Endothelial cell of umbilical vein (primary cell): ENCODE data around the gene PKP3. TPM values are rescaled to one million over a fixed set of nuclear protein-coding genes. Genes with fewer than 3 reads are reported as not detected.

Experiments used
- BruUV-seq: library from RNA; stranded (reverse); fragments of 400-500 nt; replicated peaks from 2 replicates; lab custom pipeline; 2021; lab: Mats Ljungman, UMichigan
- CTCF ChIA-PET: fragments of 300-600, 350-600 bp; sonication (Branson Sonifier 250); formaldehyde crosslinking; loops from one replicate; lab custom pipeline; 2021; ENCODE audit warnings: antibody characterized with exemption, inconsistent platforms; lab: Charles Lee
- POLR2A ChIA-PET: fragments of 300-600, 350-600 bp; sonication (Branson Sonifier 250); formaldehyde crosslinking; loops from one replicate; lab custom pipeline; 2021; ENCODE audit warnings: antibody characterized with exemption, inconsistent platforms; lab: Charles Lee
- DNase-seq: peaks from one replicate; pipeline ENCODE4 v3.0.0-alpha.2; 2011; ENCODE audit warnings: low read depth, low spot score
- FAIRE-seq: peaks from 2 replicates; lab custom pipeline; 2011; peaks lifted over from hg19 to GRCh38; lab: Jason Lieb, UNC
- H2AFZ ChIP-seq: 2 replicates; pipeline ENCODE4 v1.6.0; 2012; ENCODE audit warnings: low read depth, low read length, control low read depth, inconsistent platforms
- H3K27ac ChIP-seq: 2 replicates; pipeline ENCODE4 v1.5.1; 2011; ENCODE audit warnings: low read depth, mild to moderate bottlenecking, control low read depth, low read length, moderate library complexity; ENCODE audit not compliant: insufficient read depth
- H3K27me3 ChIP-seq, 2 experiments: 2 replicates each; pipeline versions ENCODE4 v1.6.0 to v1.6.1; 2011; ENCODE audit warnings: low read length in 2 of 2, mixed read lengths in 1 of 2; ENCODE audit not compliant: control insufficient read depth in 2 of 2, insufficient read depth in 2 of 2
- H3K36me3 ChIP-seq, 2 experiments: 2 replicates in 1 of 2; 3 replicates in 1 of 2; pipeline ENCODE4 v1.5.1; 2011; ENCODE audit warnings: low read length in 2 of 2, mild to moderate bottlenecking in 1 of 2, moderate library complexity in 1 of 2; ENCODE audit not compliant: control insufficient read depth in 2 of 2, insufficient read depth in 2 of 2; ENCODE audit errors: extremely low read depth in 1 of 2
- H3K4me1 ChIP-seq: 3 replicates; pipeline ENCODE4 v1.5.1; 2011; ENCODE audit warnings: mild to moderate bottlenecking, low read length; ENCODE audit not compliant: control insufficient read depth, insufficient read depth; ENCODE audit errors: extremely low read depth
- H3K4me2 ChIP-seq: 2 replicates; pipeline ENCODE4 v1.6.1; 2011; ENCODE audit warnings: low read length, control low read depth, mixed read lengths; ENCODE audit not compliant: insufficient read depth
- H3K4me3 ChIP-seq, 3 experiments: fragments of 200-600 bp in 1 of 3; sonication (generic), shearing (Covaris generic) in 1 of 3; replicated peaks in 1 of 3; 2 replicates each; pipeline ENCODE4 v1.5.1; 2011 to 2016; ENCODE audit warnings: control low read depth in 3 of 3, low read length in 3 of 3, mild to moderate bottlenecking in 2 of 3, inconsistent platforms in 1 of 3, low read depth in 1 of 3, moderate library complexity in 1 of 3; ENCODE audit not compliant: insufficient read depth in 1 of 3
- H3K79me2 ChIP-seq: 2 replicates; pipeline ENCODE4 v1.6.0; 2012; ENCODE audit warnings: low read length, inconsistent platforms; ENCODE audit not compliant: control insufficient read depth, insufficient read depth
- H3K9ac ChIP-seq: replicated peaks from 2 replicates; pipeline ENCODE3; 2011; ENCODE audit warnings: low read length, control low read depth; ENCODE audit not compliant: insufficient read depth; ENCODE audit errors: extremely low read depth
- H3K9me1 ChIP-seq: replicated peaks from 3 replicates; pipeline ENCODE4 v1.6.0; 2011; ENCODE audit warnings: mild to moderate bottlenecking, low read length; ENCODE audit not compliant: control insufficient read depth, insufficient read depth; ENCODE audit errors: extremely low read depth
- H3K9me3 ChIP-seq: replicated peaks from 2 replicates; pipeline ENCODE4 v1.5.1; 2012; ENCODE audit warnings: low read length, inconsistent platforms; ENCODE audit not compliant: control insufficient read depth, insufficient read depth
- H4K20me1 ChIP-seq: replicated peaks from 2 replicates; pipeline ENCODE3; 2011; ENCODE audit warnings: mild to moderate bottlenecking, low read length; ENCODE audit not compliant: control insufficient read depth, insufficient read depth; ENCODE audit errors: extremely low read depth
- EZH2 ChIP-seq: IDR thresholded peaks from 2 replicates; pipeline ENCODE4 v1.6.1; 2012; ENCODE audit warnings: borderline replicate concordance, low read depth, mild to moderate bottlenecking, moderate library complexity, low read length, inconsistent platforms; ENCODE audit not compliant: severe bottlenecking
- FOS ChIP-seq: IDR thresholded peaks from 2 replicates; pipeline ENCODE4 v1.6.1; 2011; ENCODE audit warnings: mild to moderate bottlenecking, low read length, moderate library complexity, borderline replicate concordance; ENCODE audit not compliant: insufficient read depth
- GATA2 ChIP-seq: IDR thresholded peaks from 2 replicates; pipeline ENCODE4 v1.7.0; 2011; ENCODE audit warnings: low read depth, mild to moderate bottlenecking, moderate library complexity, mixed read lengths, low read length; ENCODE audit not compliant: insufficient read length, insufficient read depth
- JUN ChIP-seq: IDR thresholded peaks from 2 replicates; pipeline ENCODE4 v1.6.1; 2011; ENCODE audit warnings: borderline replicate concordance, low read depth; ENCODE audit not compliant: insufficient read length, insufficient read depth
- MYC ChIP-seq: IDR thresholded peaks from one replicate; pipeline ENCODE4 v1.6.1; 2011; ENCODE audit warnings: mild to moderate bottlenecking, low read depth, low read length
- POLR2A ChIP-seq: IDR thresholded peaks from 2 replicates; pipeline ENCODE4 v1.6.1; 2012; ENCODE audit warnings: low read depth, mild to moderate bottlenecking, control low read depth, low read length
- POLR2AphosphoS5 ChIP-seq: IDR thresholded peaks from 2 replicates; pipeline ENCODE4 v1.6.1; 2012; ENCODE audit warnings: low read depth, mild to moderate bottlenecking, control low read depth, low read length, moderate library complexity; ENCODE audit not compliant: insufficient read depth
- dilution Hi-C: fragments of 300-500 bp; cut with MboI; formaldehyde crosslinking; loops from one replicate; pipeline ENCODE4 v1.15.0; 2019; ENCODE audit warnings: low sequenced_read_pairs; ENCODE audit not compliant: extremely low pct_ligation_motif_present
- intact Hi-C: fragments of 100-400 bp; cut with micrococcal nuclease; formaldehyde crosslinking; loops from one replicate; pipeline ENCODE4 v1.10.0; 2022
- polyA plus RNA-seq, 4 experiments: library from polyadenylated mRNA; depleted of rRNA in 3 of 4; stranded (reverse) in 3 of 4; unstranded in 1 of 4; fragments of >200 nt; gene quantifications; 2 replicates each; pipeline versions ENCODE4 v1.2.1 to v1.2.3, GENCODE V29; 2011 to 2012; ENCODE audit warnings: missing spikeins in 1 of 4
- total RNA-seq: library from RNA; stranded (reverse); gene quantifications from 2 replicates; pipeline ENCODE4 v1.2.3, GENCODE V29; 2021
- TF ChIP-seq, protein P1 (sequence below), 2 donors: IDR thresholded peaks; 1 replicate in 1 of 2; 2 replicates in 1 of 2; pipeline ENCODE4 v1.5.1; 2011; ENCODE audit warnings: low read length in 2 of 2, mild to moderate bottlenecking in 2 of 2, moderate library complexity in 2 of 2, control low read depth in 1 of 2, inconsistent platforms in 1 of 2, low read depth in 1 of 2; ENCODE audit not compliant: insufficient read depth in 1 of 2; ENCODE audit errors: extremely low read depth in 1 of 2
- TF ChIP-seq, protein P2 (sequence below): IDR thresholded peaks from 2 replicates; pipeline ENCODE4 v1.6.1; 2011; ENCODE audit not compliant: insufficient read depth, insufficient read length

The PKP3 gene
- total and polyA plus RNA-seq, 2 donors (not counting 3 experiments of a cell fraction or from before 2014, with no cell fraction given) = 0.27 to 0.59 TPM

DNA sequence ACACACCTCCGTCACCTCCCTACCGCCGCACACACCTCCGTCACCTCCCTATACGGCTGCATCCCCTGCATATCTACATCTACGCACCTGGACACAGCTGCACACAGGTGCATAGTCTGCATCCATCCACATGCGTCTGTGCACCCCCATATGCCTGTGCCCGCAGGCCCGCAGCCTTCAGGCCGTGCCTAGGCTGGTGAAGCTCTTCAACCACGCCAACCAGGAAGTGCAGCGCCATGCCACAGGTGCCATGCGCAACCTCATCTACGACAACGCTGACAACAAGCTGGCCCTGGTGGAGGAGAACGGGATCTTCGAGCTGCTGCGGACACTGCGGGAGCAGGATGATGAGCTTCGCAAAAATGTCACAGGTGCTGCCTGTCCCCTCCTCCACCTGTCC lies 4.8 kb downstream of the PKP3 start:
- Histone ChIP-seq H3K9ac (no peak overlapping the region), H3K9me1 (no peaks in the 10 kb centered on the region), H2AFZ (no peak overlapping the region), H3K27ac (no peak overlapping the region), H3K4me2 (no peak overlapping the region), H3K79me2 (no peaks in the 10 kb centered on the region), H3K36me3 (no peaks in the 10 kb centered on the region), H3K4me3 (no peak overlapping the region), H3K4me1 (peaks cover 2% of the 10 kb centered on the region), H3K27me3 (peaks cover 0 to 3% of the 10 kb centered on the region in 2 experiments), H4K20me1 (no peaks in the 10 kb centered on the region), H3K9me3 (no peaks in the 10 kb centered on the region)
- dilution Hi-C loops (no loop called here), intact Hi-C loops (no loop called here)
- ChIA-PET POLR2A (no interaction called here), CTCF (interaction anchor here (0.9 to 1.2 kb wide), 3 partner anchors 8 to 94 kb away, joined by 3 to 4 read pairs (median 4); partner anchors contain the start of gene PTDSS2)
- TF ChIP-seq POLR2AphosphoS5 (no peak), GATA2 (no peak), MYC (no peak), POLR2A (no peak), EZH2 (no peak), JUN (no peak), FOS (no peak)
- TF ChIP-seq, protein P1, sequence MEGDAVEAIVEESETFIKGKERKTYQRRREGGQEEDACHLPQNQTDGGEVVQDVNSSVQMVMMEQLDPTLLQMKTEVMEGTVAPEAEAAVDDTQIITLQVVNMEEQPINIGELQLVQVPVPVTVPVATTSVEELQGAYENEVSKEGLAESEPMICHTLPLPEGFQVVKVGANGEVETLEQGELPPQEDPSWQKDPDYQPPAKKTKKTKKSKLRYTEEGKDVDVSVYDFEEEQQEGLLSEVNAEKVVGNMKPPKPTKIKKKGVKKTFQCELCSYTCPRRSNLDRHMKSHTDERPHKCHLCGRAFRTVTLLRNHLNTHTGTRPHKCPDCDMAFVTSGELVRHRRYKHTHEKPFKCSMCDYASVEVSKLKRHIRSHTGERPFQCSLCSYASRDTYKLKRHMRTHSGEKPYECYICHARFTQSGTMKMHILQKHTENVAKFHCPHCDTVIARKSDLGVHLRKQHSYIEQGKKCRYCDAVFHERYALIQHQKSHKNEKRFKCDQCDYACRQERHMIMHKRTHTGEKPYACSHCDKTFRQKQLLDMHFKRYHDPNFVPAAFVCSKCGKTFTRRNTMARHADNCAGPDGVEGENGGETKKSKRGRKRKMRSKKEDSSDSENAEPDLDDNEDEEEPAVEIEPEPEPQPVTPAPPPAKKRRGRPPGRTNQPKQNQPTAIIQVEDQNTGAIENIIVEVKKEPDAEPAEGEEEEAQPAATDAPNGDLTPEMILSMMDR (IDR thresholded peaks at IDR 0.05; ENCODE audit: extremely low read depth in 1 of 2, insufficient read depth in 1 of 2, low read depth in 1 of 2, low read length in 2 of 2) = no peak
- TF ChIP-seq, protein P2, sequence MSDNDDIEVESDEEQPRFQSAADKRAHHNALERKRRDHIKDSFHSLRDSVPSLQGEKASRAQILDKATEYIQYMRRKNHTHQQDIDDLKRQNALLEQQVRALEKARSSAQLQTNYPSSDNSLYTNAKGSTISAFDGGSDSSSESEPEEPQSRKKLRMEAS = no peak
- no TSS peak for BruUV-seq
- no peak for FAIRE-seq
- DNase-seq = no peak
